ENCODE measurements around the gene OIT3.
"Not testable (repeated sequence)": the region's sequence is repeated elsewhere in the genome, so short reads cannot be mapped to it uniquely, and the experiment has no call there.

Gene OIT3

DNA sequence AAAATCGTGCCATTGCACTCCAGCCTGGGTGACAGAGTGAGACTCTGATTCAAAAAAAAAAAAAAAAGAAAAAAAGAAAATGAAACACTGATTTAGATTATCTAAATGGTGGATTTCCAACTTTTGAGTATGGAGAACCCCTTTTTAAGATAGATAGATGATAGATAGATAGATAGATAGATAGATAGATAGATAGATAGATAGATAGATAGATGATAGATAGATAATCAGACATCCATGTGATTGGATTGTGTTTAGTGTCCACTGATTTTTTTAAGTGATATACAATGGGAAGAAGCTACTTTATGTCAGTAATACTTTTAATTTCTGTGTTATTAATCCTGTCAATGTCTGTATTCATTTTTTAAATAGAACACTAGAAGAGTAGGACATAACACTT is 6.0 kb downstream of the OIT3 start:
- H3K4me3 ChIP-seq (ENCODE audit: low read depth, low read length), result no peak overlapping the region

GRCh38 chr10:72903941-72904446 is 10.5 kb downstream of the OIT3 start:
- not testable (repeated sequence) for H3K4me3 ChIP-seq (ENCODE audit: low read depth, low read length)

- no peak overlapping the region for H3K4me3 ChIP-seq (ENCODE audit: low read depth, low read length)
Measured at GRCh38 chr10:72904806-72905205, 11.3 kb downstream of the OIT3 start.

DNA sequence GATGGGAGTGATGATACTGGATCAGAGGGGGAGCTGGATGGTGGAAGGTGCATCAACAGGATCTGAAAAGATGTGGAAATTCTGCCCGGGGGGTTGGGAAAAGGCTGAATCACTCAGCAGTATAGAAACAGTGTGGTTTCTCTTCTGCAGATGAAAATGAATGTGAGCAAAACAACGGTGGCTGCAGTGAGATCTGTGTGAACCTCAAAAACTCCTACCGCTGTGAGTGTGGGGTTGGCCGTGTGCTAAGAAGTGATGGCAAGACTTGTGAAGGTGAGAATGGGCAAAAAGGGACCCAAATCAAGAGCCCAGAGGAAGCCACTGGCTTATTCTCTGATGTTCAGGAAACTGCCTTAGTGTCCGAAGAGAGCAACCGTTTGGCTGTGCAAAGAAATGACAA is 12.9 kb downstream of the OIT3 start:
- H3K4me3 ChIP-seq (ENCODE audit: low read depth, low read length), result no peak overlapping the region

- no peak overlapping the region for H3K4me3 ChIP-seq (ENCODE audit: low read depth, low read length)
Measured at GRCh38 chr10:72910705-72911104, 17.2 kb downstream of the OIT3 start.

GRCh38 chr10:72911758-72912157 is 18.2 kb downstream of the OIT3 start:
- no peak overlapping the region for H3K4me3 ChIP-seq (ENCODE audit: low read depth, low read length)

GRCh38 chr10:72912736-72913135 is 19.2 kb downstream of the OIT3 start:
- H3K4me3 ChIP-seq (ENCODE audit: low read depth, low read length), result no peak overlapping the region

GRCh38 chr10:72913287-72913686 is 19.7 kb downstream of the OIT3 start:
- H3K4me3 ChIP-seq (ENCODE audit: low read depth, low read length), result no peak overlapping the region

GRCh38 chr10:72917201-72917600 is 23.7 kb downstream of the OIT3 start:
- not testable (repeated sequence) for H3K4me3 ChIP-seq (ENCODE audit: low read depth, low read length)

GRCh38 chr10:72917803-72918332 is 24.3 kb downstream of the OIT3 start:
- H3K4me3 ChIP-seq (ENCODE audit: low read depth, low read length), result not testable (repeated sequence)

- H3K4me3 ChIP-seq (ENCODE audit: low read depth, low read length), result no peak overlapping the region
Measured at GRCh38 chr10:72918352-72918751, 24.8 kb downstream of the OIT3 start.

GRCh38 chr10:72921147-72921683 is 27.7 kb downstream of the OIT3 start:
- H3K4me3 ChIP-seq (ENCODE audit: low read depth, low read length), result not testable (repeated sequence)

- no peak overlapping the region for H3K4me3 ChIP-seq (ENCODE audit: low read depth, low read length)
Measured at GRCh38 chr10:72924351-72924750, 30.8 kb downstream of the OIT3 start.

GRCh38 chr10:72925951-72926465 is 32.5 kb downstream of the OIT3 start:
- H3K4me3 ChIP-seq (ENCODE audit: low read depth, low read length), result no peak overlapping the region

DNA sequence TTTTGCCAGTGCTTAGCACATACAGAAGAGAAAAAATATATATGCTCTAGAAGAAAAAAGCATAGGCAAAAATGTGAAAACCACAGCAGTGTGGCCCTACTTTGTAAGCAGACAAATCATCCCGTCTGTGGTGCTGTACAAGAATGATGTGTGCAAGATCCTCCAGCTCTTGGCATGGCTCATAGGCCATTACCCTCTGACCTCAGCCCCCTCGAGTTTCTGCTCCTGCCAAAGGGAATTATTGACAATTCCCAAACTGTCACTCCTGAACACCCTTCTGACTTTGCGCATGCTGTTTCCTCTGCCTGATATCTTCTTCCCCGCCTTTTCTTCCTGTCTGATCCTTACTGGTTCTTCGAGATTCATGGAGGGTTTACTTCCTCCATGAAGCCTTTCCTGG is 33.9 kb downstream of the OIT3 start:
- no peak overlapping the region for H3K4me3 ChIP-seq (ENCODE audit: low read depth, low read length)

DNA sequence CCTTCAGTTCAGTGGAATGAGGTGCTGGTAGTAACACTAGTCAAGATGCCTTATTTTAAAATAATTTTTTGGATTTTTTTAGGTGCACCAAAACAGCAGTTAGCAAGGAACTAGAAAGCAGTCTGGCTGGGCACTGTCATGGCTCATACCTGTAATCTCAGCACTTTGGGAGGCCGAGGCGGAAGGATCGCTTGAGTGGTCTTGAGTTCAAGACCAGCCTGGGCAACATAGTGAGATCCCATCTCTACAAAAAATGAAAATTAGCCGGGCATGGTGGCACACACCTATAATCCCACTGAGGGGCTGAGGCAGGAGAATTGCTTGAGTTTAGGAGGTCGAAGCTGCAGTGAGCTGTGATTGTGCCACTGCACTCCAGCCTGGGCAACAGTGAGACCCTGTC is 35.3 kb downstream of the OIT3 start:
- H3K4me3 ChIP-seq (ENCODE audit: low read depth, low read length), result no peak overlapping the region

- no peak overlapping the region for H3K4me3 ChIP-seq (ENCODE audit: low read depth, low read length)
Measured at GRCh38 chr10:72930276-72930675, 36.7 kb downstream of the OIT3 start.

DNA sequence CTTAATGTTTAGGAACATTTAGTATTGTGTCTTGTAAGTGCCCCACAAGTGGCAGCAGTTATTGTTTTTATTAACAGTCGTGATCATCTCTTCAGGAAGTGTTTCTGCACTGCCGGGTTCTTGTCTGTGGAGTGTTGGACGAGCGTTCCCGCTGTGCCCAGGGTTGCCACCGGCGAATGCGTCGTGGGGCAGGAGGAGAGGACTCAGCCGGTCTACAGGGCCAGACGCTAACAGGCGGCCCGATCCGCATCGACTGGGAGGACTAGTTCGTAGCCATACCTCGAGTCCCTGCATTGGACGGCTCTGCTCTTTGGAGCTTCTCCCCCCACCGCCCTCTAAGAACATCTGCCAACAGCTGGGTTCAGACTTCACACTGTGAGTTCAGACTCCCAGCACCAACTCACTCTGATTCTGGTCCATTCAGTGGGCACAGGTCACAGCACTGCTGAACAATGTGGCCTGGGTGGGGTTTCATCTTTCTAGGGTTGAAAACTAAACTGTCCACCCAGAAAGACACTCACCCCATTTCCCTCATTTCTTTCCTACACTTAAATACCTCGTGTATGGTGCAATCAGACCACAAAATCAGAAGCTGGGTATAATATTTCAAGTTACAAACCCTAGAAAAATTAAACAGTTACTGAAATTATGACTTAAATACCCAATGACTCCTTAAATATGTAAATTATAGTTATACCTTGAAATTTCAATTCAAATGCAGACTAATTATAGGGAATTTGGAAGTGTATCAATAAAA is 38.9 kb downstream of the OIT3 start:
- H3K4me3 ChIP-seq (ENCODE audit: low read depth, low read length), result no peak overlapping the region

GRCh38 chr10:72935361-72935760 is 41.8 kb downstream of the OIT3 start:
- H3K4me3 ChIP-seq (ENCODE audit: low read depth, low read length), result no peak overlapping the region

DNA sequence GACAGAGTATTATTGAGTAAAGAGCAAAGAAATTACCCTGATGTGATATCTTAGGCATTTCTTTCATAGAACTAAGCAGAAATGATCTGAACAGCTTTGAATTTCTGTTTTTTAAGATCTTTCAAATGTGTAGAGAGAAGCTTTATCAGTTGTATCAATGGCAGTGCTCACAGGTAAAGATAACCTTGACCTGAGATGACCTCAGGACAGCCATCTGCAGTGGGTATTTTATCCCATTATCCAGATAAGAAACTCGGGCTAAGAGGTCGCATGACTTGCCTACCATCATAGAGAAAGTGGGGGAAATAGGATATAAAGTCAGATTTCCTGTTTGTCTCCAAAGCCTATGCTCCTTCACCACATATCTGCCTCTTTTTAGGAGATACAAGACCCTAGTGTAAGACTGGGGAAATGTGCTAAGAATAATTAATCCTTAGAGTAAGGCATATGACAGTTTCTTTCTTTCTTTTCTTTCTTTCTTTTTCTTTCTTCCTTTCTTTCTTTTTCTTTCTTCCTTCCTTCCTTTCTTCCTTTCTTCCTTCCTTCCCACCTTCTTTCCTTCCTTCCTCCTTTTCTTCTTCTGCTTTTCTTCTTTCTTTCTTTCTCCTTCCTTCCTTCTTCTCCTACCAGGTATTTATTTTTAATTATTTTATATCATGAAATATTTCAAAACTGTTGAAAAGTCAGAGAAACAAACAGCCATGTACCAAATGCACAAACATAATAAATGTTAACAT is 50.1 kb downstream of the OIT3 start:
- H3K4me3 ChIP-seq (ENCODE audit: low read depth, low read length), result no peak overlapping the region

DNA sequence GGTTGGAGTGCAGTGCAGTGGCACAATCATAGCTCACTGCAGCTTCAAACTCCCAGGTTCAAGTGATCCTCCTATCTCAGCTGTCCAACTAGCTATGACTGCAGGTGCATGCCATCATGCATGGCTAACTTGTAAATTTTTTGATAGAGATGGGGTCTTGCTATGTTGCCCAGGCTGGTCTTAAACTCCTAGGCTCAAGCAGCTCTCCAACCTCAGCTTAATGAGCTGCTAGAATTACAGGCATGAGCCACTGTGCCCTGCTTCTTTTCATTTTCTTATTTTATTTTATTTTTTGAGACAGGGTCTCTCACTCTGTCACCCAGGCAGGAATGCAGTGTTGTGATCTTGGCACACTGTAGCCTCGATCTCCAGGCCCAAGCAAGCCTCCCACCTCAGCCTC is 53.4 kb downstream of the OIT3 start:
- no peak overlapping the region for H3K4me3 ChIP-seq (ENCODE audit: low read depth, low read length)

- no peak overlapping the region for H3K4me3 ChIP-seq (ENCODE audit: low read depth, low read length)
Measured at GRCh38 chr10:72948762-72949161, 55.2 kb downstream of the OIT3 start.
